Activated CD8-positive, alpha-beta memory T cell treated with anti-CD3 and anti-CD28 coated beads for 36 hours (primary cell): Measurements from ENCODE around the gene POLE3. TPM values are rescaled to one million over a fixed set of nuclear protein-coding genes. Genes with fewer than 3 reads are reported as not detected.
"Not testable (repeated sequence)": the region's sequence is repeated elsewhere in the genome, so short reads cannot be mapped to it uniquely, and the experiment has no call there.

ENCODE experiments used
- CTCF ChIA-PET: fragments of 350-600 bp; sonication (Branson Sonifier 250); formaldehyde crosslinking; loops from one replicate; lab custom pipeline; 2021; ENCODE audit warnings: antibody characterized with exemption; lab: Charles Lee
- POLR2A ChIA-PET: fragments of 350-600 bp; sonication (Branson Sonifier 250); formaldehyde crosslinking; loops from one replicate; lab custom pipeline; 2021; ENCODE audit warnings: antibody characterized with exemption; lab: Charles Lee
- total RNA-seq, 2 experiments: library from RNA; stranded (reverse); gene quantifications; one replicate each; pipeline ENCODE4 v1.2.3, GENCODE V29; 2021

The POLE3 gene
- total RNA-seq, 2 experiments from 2014 or later: 83.4 to 87.1 TPM

DNA sequence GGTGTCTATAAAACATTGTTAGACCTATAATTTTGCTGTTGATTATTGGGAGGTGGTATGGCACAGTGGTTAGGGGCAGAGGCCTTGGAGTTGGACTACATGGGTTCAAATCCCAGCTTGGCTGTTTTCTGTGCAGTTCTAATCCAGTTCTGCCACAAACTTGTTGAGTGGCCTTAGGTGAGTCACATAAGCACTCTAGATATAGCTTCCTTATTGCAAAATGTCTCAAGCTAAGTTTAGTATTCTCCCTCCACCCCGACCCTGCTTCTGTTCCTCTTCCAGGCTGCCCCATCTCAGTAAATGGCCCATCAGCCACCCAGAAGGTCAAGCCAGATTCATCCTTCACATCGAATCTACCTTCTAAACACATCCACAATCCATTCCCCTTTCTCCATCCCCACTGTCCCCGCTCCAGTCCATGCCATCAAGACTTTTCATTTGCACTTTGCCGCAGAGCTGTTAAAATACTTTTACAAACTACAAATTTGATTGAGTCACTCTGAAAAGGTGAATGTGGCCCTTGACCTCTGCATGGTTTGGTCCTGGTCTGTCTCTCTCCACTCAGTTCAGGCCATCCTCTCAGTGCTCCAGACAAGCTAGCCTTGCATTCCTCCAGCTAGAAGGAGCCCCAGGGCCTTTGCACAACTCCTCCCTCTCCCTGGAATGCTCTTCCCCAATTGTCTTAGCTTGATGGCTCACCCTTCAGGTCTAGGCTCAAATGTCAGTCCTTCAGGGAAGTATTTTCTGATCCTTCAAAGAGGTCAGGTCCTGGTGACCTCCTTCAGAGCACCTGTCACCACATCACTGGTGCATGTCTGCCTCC lies 23.7 kb downstream of the POLE3 start:
- ChIA-PET CTCF (interaction anchor here (1.8 kb wide), 1 partner anchor 15 kb away, joined by 5 read pairs; the partner anchor contains the start of gene ALAD), POLR2A (no interaction called here)

DNA sequence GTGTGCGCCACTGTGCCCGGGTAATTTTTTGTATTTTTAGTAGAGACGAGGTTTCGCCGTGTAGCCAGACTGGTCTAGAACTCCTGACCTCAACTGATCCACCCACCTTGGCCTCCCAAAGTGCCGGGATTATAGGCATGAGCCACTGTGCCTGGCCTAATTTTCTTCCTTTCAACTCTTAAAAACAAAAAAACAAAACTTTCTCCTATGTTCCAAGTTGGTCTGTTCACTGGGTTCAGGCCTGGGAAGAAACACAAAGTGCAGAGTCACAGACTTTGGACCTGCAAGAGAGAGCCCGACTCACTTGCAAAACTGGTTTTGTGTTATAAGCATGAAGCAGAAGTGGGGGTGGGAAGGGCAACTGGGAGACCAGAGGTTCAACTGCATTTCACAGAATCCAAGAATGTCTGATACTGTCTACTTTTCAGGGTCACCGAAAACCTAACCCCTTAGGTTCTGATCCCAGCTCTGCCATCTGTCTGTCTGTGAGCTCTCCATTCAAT lies 28.5 kb downstream of the POLE3 start:
- CTCF ChIA-PET: interaction anchor here (0.7 kb wide), 1 partner anchor 19 kb away, joined by 3 read pairs; the partner anchor contains the start of gene ALAD
- POLR2A ChIA-PET: no interaction called here

DNA sequence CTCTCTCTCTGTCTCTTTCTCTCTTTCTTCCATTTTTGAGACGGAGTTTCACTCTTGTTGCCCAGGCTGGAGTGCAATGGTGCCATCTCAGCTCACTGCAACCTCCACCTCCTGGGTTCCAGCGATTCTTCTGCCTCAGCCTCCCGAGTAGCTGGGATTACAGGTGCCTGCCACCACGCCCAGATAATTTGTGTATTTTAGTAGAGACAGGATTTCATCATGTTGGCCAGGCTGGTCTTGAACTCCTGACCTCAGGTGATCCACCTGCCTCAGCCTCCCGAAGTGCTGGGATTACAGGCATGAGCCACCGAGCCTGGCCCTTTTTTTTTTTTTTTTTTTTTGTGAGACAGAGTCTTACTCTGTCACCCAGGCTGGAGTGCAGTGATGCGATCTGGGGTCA lies 29.0 kb downstream of the POLE3 start:
- POLR2A ChIA-PET: not testable (repeated sequence)
- CTCF ChIA-PET: interaction anchor here (0.7 kb wide), 1 partner anchor 20 kb away, joined by 3 read pairs; the partner anchor contains the start of gene ALAD

DNA sequence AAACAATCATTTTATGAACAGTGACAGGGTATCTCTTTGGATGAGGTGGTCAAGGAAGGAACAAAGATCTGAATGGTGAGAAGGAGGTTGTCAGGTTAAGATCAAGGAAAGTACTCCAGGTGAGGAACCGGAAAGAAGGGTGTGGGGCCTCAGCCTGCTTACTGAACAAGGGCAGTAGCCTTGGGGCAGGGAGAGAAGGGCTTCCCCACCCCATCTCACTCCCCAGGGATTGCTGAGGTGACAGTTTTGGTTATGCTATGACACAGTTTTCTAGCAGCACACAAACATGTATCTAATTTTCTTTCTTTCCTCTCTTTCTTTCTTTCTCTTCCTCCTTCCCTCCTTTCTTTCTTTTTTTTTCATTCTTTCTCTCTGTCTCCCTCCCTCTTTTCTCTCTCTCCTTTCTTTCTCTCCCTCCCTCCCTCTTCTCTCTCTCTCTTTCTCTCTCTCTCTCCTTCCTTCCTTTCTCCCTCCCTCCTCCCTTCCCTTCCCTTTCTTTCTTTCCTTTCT lies 29.6 kb downstream of the POLE3 start:
- ChIA-PET CTCF (no interaction called here), POLR2A (no interaction called here)

DNA sequence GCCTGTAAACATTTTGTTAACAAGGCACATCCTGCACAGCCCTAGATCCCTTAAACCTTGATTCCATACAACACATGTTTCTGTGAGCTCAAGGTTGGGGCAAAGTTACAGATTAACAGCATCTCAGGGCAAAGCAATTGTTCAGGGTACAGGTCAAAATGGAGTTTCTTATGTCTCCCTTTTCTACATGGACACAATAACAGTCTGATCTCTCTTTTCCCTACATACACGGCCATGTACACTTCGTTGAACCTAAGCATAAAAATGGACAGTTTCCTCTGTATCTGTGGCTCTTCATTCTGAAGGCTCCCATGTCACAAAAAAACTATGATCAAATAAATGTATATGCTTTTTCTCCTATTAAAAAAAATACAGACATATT lies 30.7 kb downstream of the POLE3 start:
- CTCF ChIA-PET, POLR2A ChIA-PET: not testable (repeated sequence)

DNA sequence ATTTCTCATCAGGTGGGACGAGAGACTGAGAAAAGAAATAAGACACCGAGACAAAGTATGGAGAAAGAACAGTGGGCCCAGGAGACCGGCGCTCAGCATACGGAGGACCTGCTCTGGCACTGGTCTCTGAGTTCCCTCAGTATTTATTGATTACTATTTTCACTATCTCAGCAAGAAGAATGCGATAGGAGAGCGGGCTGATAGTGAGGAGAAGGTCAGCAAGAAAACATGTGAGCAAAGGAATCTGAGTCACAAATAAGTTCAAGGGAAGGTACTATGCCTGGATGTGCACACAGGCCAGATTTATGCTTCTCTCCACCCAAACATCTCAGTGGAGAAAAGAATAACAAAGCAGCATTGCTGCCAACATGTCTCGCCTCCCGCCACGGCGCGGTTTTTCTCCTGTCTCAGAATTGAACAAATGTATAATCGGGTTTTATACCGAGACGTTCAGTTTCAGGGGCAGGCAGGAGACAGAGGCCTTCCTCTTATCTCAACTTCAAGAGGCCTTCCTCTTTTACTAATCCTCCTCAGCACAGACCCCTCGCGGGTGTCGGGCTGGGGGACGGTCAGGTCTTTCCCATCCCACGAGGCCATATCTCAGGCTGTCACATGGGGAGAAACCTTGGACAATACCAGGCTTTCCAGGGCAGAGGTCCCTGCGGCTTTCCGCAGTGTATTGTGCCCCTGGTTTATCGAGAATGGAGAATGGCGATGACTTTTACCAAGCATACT lies 31.2 kb downstream of the POLE3 start:
- CTCF ChIA-PET, POLR2A ChIA-PET: not testable (repeated sequence)

DNA sequence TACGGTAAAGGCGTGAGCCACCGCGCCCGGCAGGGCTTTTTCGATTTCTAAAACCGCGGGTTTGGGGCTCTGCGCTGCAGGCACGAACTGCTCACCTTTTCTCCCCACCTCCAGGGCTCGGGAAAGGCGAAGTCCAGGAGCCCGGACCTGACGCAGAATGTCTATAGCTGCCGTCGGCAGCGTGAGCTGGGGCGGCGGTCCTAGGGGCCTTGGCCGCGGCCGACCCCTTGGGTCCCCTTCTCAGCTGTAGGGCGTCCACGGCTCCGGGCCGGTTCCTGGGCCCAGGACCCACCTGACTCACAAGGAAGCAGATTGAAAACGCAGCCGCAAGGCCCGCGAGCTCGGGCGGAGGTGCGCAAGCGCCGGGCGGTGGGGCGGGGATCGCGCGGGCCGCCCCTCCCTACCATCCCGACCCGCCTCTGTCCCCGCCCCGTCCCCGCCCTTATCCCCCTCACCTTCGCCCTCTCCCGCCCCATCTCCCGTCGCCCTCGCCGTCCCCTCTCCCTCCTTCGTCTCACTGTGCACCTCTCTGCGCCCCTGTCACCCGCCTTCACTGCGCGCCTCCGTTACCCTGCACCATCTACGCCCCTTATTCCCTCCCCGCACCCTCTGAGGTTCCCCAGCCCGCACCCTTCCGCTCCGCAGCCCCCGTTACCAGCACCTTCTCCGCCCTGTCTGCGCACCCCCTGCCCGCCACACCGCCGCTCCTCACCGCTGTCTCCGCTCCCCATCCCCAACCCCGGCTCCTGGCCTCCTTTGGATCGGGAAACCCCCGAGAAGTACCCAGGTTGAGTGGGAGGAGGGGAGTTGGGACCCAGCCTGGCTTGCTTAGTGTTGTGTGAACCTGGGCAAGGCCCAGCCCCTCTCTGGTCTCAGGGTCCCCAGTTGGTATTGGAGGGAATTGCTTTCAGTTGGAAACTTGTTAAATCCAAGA lies 33.6 kb downstream of the POLE3 start, which contains the start of gene HDHD3:
Gene HDHD3 (minus strand): TSS at position 353 of the 934 bp plus-strand sequence. CDS start 2,632 bp downstream, outside the sequence.
- CTCF ChIA-PET: interaction anchor here (1.4 kb wide), 1 partner anchor 102 kb away, joined by 3 read pairs; the partner anchor contains the start of genes CDC26 and PRPF4
- POLR2A ChIA-PET: interaction anchor here (0.5 to 1.4 kb wide), 7 partner anchors 26 to 224 kb away, joined by 3 to 10 read pairs (median 6); partner anchors contain the start of genes BSPRY, C9orf43, CDC26 and POLE3

DNA sequence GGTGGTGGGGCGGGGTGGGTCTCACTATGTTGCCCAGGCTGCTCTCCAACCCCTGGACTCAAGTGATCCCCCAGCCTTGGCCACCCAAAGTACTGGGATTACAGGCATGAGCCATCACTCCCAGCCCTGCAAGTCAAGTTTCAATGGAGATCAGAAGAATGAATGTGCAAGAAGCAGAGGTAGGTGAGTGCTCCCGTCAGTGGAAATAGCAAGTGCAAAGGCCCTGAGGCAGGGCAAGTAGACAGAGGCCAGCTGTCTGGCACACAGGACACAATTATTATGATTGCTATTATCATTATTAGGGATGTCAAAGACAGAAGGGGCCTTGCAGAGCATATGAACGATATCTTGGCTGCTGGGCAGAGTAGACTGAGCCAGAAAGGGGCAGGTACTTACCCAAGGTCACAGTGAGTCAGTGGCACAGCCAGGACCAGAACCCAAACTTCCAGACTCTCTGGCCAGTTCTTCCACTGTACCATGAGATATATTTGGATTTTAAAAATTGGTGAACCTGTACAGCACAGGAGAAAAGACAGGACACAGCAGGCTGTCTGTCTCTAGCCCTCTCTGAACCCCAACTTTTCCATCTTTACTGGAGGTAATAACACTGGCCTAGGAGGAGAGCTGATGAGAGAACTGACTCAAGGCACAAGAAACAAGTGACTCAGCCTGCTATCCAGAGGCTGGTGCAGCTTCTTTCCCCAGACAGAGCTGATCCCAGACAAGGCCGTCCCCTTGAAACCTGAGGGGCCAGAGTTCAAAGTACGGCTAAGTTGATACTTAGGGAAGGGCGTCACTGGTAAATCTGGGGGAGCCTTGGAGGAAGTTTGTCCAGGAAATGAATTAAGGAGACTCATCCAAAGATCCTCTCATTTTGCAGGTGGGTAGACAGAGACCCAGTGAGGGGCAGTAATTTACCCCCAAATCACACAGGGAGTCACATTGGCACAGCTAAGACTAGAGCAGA lies 35.1 kb downstream of the POLE3 start:
- CTCF ChIA-PET: interaction anchor here (0.7 to 1.4 kb wide), 2 partner anchors 100 to 136 kb away, joined by 3 read pairs; partner anchors contain the start of genes CDC26 and PRPF4
- POLR2A ChIA-PET: interaction anchor here (0.6 to 1.5 kb wide), 5 partner anchors 24 to 895 kb away, joined by 3 to 8 read pairs (median 4); partner anchors contain the start of genes ALAD, CDC26 and PRPF4

DNA sequence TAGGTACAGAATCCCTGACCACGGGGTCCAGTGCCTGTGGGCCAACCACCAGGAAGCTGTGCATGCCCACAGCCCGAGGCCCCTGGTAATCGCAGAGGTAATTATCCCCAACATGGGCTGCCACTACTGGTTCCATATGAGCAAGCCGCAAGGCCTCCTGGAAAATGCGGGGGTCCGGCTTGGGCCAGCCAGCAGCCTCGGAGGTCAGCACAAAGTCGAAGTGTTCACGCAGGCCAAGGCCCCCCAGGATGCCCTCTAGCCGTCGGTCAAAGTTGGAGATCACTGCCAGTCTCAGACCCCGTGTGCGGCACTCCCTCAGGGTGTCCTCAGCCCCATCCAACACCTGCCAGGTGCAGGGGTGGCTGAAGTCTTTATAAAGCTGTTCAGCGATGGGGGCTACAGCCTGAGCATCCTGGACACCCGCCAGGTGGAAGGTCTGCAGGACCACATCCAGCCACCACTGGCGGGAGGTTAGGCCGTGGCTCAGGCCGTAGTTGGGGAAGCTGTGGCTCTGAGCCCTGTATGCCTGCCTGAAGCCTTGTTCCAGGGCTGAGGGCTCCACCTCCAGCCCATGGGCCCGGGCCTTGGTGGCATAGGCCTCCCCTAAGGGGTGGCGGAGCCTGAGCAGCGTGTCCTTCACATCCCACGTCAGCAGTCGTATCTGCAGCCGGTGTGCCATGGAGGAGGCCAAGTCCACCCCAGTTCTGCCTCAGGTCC lies 36.6 kb downstream of the POLE3 start:
- ChIA-PET POLR2A (interaction anchor here (1.2 kb wide), 1 partner anchor 164 kb away, joined by 3 read pairs; no protein-coding TSS in a partner anchor), CTCF (interaction anchor here (1.3 kb wide), 1 partner anchor 12 kb away, joined by 3 read pairs; no protein-coding TSS in a partner anchor)

DNA sequence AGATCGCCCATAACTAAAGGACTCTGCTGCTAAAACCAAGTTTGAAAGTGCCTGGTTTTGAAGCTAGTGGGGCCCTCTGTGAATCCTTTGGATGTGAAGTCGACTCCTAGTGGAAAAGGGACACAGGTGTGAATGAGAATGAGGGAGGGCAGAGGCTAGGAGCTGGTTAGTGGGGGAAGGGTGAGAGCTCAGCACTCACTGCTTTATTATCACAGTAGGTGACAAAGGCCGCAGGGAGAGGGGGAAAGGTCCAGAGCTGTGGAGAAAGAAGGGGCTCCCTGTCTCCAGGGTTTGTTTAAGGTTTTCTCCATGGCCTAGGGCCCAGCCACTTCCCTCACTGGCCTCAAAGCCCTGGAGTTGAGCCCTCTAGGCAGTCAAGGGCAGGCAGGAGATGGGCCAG lies 37.2 kb downstream of the POLE3 start:
- ChIA-PET CTCF (interaction anchor here (1.3 kb wide), 1 partner anchor 11 kb away, joined by 3 read pairs; no protein-coding TSS in a partner anchor), POLR2A (no interaction called here)

DNA sequence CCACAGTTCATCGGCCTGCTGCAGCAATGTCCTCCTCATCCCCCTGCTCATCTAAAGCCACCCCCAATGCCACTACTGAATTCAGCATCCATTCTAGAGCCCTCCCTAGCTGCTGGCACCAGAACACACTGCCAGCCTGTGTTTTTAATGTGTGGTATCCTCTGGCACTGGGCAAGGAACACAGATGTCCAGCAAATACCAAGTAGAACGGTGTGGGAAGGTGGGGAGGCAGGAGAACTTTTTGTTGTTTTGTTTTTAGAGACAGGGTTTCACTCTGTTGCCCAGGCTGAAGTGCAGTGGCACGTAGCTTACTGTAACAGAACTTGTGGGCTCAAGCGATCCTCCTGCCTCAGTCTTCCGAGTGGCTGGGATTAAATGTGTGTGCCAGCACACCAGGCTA lies 38.4 kb downstream of the POLE3 start:
- CTCF ChIA-PET: no interaction called here
- POLR2A ChIA-PET: no interaction called here

DNA sequence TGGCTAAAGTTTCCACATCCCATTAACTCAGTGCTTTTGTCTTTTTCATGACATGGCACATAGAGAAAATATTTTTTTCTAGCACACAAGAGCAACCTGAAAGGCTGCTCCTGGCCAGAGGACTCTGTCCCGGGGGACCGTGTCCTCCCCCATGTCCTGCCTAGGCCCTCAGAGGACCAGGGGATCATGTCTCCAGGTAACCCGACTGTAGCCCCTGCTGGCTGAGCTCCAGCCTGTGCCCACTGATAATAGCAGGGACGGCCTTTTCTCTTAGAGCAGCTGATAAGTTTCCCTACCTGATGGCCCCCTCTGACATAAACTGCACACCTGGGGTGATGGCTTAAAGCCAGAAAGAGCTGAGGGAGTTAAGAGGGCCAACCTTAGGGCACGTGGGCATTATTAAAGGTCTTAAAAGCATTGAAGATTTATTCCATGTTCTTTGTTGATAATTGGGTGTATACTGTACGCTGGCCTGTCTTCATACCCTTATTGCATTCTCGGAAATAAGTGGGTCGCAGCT lies 39.6 kb downstream of the POLE3 start:
- CTCF ChIA-PET: no interaction called here
- POLR2A ChIA-PET: no interaction called here

DNA sequence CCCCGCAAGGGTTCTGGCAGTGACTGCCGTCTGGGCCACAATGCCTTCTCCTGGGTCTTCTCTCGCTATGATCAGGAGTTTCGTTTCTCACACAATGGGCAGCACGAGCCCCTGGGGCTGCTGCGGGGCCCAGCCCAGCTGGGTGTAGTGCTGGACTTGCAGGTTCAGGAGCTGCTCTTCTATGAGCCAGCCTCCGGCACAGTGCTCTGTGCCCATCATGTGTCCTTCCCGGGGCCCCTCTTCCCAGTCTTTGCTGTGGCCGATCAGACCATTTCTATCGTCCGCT lies 40.7 kb downstream of the POLE3 start:
- CTCF ChIA-PET: no interaction called here

DNA sequence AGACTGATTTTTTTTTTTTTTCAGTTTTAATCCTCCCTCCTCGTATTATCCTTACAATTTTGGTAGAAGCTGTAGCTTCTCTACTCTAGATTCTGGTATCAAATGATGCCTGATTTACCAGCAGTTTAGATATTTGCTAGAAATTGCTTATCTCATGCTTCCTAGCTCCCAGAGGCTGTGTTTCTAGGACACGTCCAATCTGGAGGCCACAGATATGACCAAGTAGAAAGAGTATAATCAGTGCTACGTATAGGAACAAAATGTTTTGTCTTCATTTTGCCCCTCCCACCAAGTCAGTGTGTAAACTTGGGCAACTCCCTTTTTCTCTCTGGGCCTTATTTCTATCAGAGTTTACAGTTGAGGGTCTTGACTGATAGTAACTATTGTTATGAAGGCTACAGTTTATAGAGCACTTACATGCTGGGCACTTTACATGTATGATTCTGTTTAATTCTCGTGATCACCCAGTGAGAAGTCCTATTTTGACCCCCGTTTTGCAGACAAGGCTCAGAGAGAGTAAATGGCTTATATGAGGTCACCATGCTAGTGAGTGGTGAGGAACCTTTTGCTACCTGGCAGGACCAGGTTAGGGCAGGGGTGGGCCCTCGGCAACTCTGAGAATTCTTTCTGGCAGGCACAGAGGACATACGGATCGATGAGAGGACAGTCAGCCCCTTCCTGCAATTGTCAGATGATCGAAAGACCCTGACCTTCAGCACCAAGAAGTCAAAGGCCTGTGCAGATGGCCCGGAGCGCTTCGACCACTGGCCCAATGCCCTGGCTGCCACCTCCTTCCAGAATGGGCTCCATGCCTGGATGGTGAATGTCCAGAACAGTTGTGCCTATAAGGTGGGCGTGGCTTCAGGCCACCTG lies 41.3 kb downstream of the POLE3 start:
- POLR2A ChIA-PET: no interaction called here
- CTCF ChIA-PET: interaction anchor here (1.0 kb wide), 1 partner anchor 32 kb away, joined by 3 read pairs; the partner anchor contains the start of gene ALAD

More for the DNA sequence above, 40.7 kb downstream of the POLE3 start:
- POLR2A ChIA-PET: no interaction called here

DNA sequence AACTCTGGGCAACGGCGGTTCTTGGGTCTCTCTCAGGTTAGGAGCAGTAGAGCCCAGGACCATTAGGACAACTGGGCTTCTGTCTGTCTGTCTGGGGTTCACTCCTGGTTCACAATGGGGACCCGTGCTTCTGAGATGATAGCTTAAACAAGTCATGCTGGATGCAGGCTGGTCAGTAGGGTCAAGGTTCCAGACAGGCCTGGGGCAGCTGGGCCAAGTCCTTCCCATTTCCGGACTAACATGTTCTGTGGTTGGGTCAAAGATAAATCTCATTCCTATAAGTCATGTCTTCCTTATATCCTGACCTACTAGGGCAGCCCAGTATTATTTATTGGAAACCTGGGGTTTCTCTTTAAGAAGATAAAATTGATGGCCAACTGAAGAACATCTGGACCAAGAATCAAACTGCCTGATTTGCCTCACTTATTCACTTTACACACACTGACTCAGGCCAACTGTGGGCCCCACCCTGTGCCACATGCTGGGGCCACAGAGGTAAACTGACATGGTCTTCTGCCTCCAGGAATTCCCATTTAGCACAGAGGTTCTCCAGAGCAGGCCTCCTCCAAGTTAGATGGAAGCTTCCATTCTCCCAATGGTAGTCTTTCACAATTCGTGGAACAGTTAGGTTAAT lies 42.0 kb downstream of the POLE3 start:
- CTCF ChIA-PET: interaction anchor here (1.0 kb wide), 1 partner anchor 32 kb away, joined by 3 read pairs; the partner anchor contains the start of gene ALAD
- POLR2A ChIA-PET: no interaction called here
